Endothelial cell (in vitro differentiated cells): ENCODE results near the gene CORO6. TPM values are rescaled to one million over a fixed set of nuclear protein-coding genes. Genes with fewer than 3 reads are reported as not detected.

Source experiments
- DNase-seq: peaks from one replicate; pipeline ENCODE4 v3.0.0; 2021; ENCODE audit warnings: low spot score
- H3K27ac Mint-ChIP-seq: one replicate; pipeline ENCODE4 v1.8.0; 2021; ENCODE audit warnings: mixed read lengths, inconsistent platforms; ENCODE audit not compliant: unreplicated experiment
- H3K27me3 Mint-ChIP-seq: one replicate; pipeline ENCODE4 v1.8.0; 2021; ENCODE audit warnings: mild to moderate bottlenecking, moderate library complexity, mixed read lengths, inconsistent platforms; ENCODE audit not compliant: unreplicated experiment
- H3K36me3 Mint-ChIP-seq: one replicate; pipeline ENCODE4 v1.8.0; 2021; ENCODE audit warnings: mild to moderate bottlenecking, low read depth, mixed read lengths, inconsistent platforms; ENCODE audit not compliant: unreplicated experiment
- H3K4me1 Mint-ChIP-seq: one replicate; pipeline ENCODE4 v1.8.0; 2021; ENCODE audit warnings: mild to moderate bottlenecking, mixed read lengths, inconsistent platforms; ENCODE audit not compliant: unreplicated experiment
- H3K4me3 Mint-ChIP-seq: one replicate; pipeline ENCODE4 v1.8.0; 2021; ENCODE audit warnings: mild to moderate bottlenecking, mixed read lengths, inconsistent platforms; ENCODE audit not compliant: unreplicated experiment
- H3K9me3 Mint-ChIP-seq: one replicate; pipeline ENCODE4 v1.8.0; 2021; ENCODE audit warnings: mixed read lengths, inconsistent platforms; ENCODE audit not compliant: unreplicated experiment
- long read RNA-seq: library from polyadenylated mRNA; unstranded; transcript quantifications from one replicate; pipeline ENCODE4 v2.0.0, GENCODE V29; 2020; ENCODE audit not compliant: unreplicated experiment
- total RNA-seq: library from RNA; stranded (reverse); fragmentation: NEBNext Ultra II Directional; extraction: Animal tissue kit (Norgen Biotek cat#: 25700); gene quantifications from one replicate; pipeline ENCODE4 v1.2.1, GENCODE V29; 2021; ENCODE audit not compliant: unreplicated experiment
- TF ChIP-seq, protein P1 (sequence below): fragments of 200-600 bp; sonication (generic); IDR thresholded peaks from one replicate; pipeline ENCODE4 v1.5.0; 2021; ENCODE audit warnings: antibody characterized with exemption; ENCODE audit not compliant: unreplicated experiment

CORO6 gene
- 13.0 TPM for total RNA-seq
- long read RNA-seq, partial matches to known transcripts = 1 of 1 reads
- long read RNA-seq, other reads (novel, unspliced or antisense) = 0 of 1 reads

DNA sequence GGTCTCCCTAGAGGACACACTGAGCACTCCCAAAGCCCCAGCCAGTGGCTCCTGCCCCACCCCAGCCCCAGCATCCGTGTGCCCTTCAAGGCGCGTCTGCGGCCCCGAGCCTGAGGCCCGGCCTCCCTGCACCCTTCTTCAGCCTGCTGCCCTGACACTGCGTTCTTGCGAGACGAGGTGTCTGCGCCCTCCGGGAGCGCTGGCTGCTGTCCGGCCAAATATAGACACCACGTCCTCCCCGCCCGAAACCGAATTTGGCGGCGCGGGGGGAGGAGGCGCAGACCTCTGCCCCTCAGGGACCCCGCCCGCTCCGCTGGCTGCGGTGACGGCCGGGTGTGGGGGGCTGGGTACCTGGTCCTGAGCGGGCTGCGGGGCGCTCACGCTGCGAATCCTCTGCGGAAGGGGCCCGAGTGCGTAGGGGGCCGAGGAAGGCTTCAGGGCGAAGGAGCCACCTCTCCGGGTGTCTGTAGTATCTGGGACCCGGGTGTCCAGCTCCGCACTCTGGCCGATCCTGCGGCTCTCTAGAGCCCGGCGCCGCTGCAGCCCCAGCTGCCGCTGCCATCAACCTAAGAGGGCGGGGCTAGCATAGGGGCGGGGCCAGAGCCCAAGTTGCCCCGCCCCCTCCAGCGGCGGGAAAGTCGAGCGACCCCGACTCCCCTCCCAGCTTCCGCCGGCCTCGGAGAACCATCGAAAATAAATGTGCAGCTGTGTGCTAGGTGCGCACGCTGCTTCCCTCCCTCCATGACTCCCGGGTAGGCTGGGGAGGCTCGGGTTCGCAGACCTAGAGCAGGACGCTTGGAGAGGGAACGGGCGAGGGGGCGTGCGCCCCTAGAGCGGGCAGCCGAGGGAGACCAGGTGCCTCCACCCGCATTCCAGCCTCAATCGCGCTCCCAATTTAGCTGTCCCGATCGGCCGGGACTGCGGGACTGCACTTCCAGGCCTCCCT is at the start of gene CORO6:
CORO6 (minus strand) TSS at position 576 of the 946 bp plus-strand sequence. CDS start 1,491 bp downstream, outside the sequence.
- H3K36me3 Mint-ChIP-seq = peaks cover 7% of the 10 kb centered on the region
- H3K4me1 Mint-ChIP-seq = peaks cover 6% of the 10 kb centered on the region
- peaks cover 20% of the 10 kb centered on the region for H3K27me3 Mint-ChIP-seq
- DNase-seq = peak; percentile 75
- peak within 1 kb of the TSS; percentile 73 for H3K4me3 Mint-ChIP-seq
- TF ChIP-seq, protein P1, sequence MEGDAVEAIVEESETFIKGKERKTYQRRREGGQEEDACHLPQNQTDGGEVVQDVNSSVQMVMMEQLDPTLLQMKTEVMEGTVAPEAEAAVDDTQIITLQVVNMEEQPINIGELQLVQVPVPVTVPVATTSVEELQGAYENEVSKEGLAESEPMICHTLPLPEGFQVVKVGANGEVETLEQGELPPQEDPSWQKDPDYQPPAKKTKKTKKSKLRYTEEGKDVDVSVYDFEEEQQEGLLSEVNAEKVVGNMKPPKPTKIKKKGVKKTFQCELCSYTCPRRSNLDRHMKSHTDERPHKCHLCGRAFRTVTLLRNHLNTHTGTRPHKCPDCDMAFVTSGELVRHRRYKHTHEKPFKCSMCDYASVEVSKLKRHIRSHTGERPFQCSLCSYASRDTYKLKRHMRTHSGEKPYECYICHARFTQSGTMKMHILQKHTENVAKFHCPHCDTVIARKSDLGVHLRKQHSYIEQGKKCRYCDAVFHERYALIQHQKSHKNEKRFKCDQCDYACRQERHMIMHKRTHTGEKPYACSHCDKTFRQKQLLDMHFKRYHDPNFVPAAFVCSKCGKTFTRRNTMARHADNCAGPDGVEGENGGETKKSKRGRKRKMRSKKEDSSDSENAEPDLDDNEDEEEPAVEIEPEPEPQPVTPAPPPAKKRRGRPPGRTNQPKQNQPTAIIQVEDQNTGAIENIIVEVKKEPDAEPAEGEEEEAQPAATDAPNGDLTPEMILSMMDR = no peak
- no peaks in the 10 kb centered on the region for H3K9me3 Mint-ChIP-seq
- H3K27ac Mint-ChIP-seq = no peak within 1 kb of the TSS

DNA sequence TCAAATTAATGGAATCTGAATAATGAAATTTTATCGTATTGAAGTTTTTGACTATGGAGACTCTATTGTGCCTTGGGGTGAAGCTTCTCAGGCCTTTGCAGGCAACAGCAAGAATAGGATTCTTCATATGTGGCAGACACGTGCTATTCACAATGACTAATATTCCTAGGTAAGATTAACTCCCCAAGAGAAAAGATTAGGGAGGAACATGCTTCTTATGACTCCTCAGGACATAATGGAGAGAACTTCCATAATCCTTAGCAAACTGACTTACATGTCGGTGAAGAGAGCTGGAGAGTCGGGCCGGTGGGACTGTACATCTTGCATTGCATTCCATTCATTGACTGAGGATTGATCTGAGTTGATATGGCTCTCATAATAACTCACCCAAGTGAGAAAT is 48.9 kb upstream of the CORO6 start:
- Mint-ChIP-seq H3K9me3 (no peaks in the 10 kb centered on the region), H3K4me1 (peaks cover 26% of the 10 kb centered on the region), H3K27me3 (no peaks in the 10 kb centered on the region), H3K36me3 (peaks cover 38% of the 10 kb centered on the region), H3K4me3 (no peak overlapping the region), H3K27ac (no peak overlapping the region)
- TF ChIP-seq, protein P1 = no peak
- DNase-seq = no peak

DNA sequence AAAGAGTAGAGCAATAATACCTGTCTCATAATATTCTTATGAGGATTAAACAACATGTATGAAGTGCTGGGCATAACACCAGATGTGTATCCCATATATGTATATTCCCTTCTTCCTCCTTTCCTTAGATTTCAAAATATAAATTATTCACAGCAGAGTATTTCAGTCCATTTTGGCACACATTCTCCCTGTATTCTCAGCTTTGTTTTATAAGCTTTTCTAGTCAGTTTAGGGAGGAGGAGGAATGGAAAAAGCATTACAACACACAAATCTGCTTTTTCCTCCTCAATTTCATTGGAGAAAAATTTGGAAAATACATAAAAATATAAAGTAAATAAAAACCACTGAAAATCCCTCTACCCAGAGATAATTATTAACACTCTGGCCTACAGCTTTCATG is 46.6 kb upstream of the CORO6 start:
- no peak overlapping the region for H3K4me3 Mint-ChIP-seq
- H3K27me3 Mint-ChIP-seq = no peaks in the 10 kb centered on the region
- no peaks in the 10 kb centered on the region for H3K9me3 Mint-ChIP-seq
- DNase-seq = no peak
- H3K36me3 Mint-ChIP-seq = peaks cover 40% of the 10 kb centered on the region
- TF ChIP-seq, protein P1 = no peak
- peaks cover 20% of the 10 kb centered on the region for H3K4me1 Mint-ChIP-seq
- no peak overlapping the region for H3K27ac Mint-ChIP-seq

DNA sequence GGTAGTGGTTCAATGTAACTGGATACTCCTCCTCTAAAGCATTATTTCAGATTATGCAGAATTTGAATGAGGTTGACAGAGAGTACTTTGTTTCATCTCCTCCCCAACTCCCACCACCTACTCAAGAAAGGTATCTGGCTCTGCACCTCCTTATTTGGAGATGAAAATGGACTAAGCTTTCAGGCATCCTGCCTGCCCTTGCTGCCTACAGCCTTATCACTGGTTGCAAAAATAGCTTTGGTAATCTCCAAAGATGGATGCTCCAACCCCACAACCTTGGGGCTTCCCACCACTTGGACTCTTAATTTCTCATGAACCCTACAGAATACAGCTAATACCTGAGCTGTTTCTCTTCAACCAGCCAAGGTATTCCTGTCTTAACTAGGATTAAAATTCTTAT is 45.3 kb upstream of the CORO6 start:
- no peak overlapping the region for H3K4me3 Mint-ChIP-seq

More for the DNA sequence above, 45.3 kb upstream of the CORO6 start:
- TF ChIP-seq, protein P1 = no peak
- Mint-ChIP-seq H3K36me3 (peaks cover 32% of the 10 kb centered on the region), H3K9me3 (no peaks in the 10 kb centered on the region), H3K4me1 (peaks cover 22% of the 10 kb centered on the region), H3K27me3 (no peaks in the 10 kb centered on the region), H3K27ac (no peak overlapping the region)
- DNase-seq = no peak
